Bronchial epithelial cell (primary cell): Measurements from ENCODE around the gene ANO6. TPM values are rescaled to one million over a fixed set of nuclear protein-coding genes. Genes with fewer than 3 reads are reported as not detected.

Source experiments
- DNase-seq: peaks from one replicate; pipeline ENCODE4 v3.0.0-alpha.2; 2010; ENCODE audit warnings: low read depth
- FAIRE-seq: peaks from 2 replicates; lab custom pipeline; 2011; peaks lifted over from hg19 to GRCh38; lab: Jason Lieb, UNC
- H3K27me3 ChIP-seq: 2 replicates; pipeline ENCODE4 v1.5.1; 2011; ENCODE audit warnings: low read length; ENCODE audit not compliant: control insufficient read depth, insufficient read depth
- H3K36me3 ChIP-seq: 2 replicates; pipeline ENCODE4 v1.5.1; 2011; ENCODE audit warnings: low read length; ENCODE audit not compliant: control insufficient read depth, insufficient read depth
- H3K4me3 ChIP-seq: 2 replicates; pipeline ENCODE4 v1.5.1; 2011; ENCODE audit warnings: mild to moderate bottlenecking, low read depth, low read length, control low read depth
- total RNA-seq: library from RNA; depleted of rRNA; stranded (reverse); fragments of >200 nt; gene quantifications from 2 replicates; pipeline ENCODE4 v1.2.1, GENCODE V29; 2014
- TF ChIP-seq, protein P1 (sequence below): IDR thresholded peaks from 2 replicates; pipeline ENCODE4 v1.5.1; 2011; ENCODE audit warnings: mild to moderate bottlenecking, moderate library complexity, low read length, control low read depth, inconsistent platforms; ENCODE audit not compliant: insufficient read depth, severe bottlenecking

The ANO6 gene
- total RNA-seq, 1 donor from 2014 or later = 23.2 TPM

DNA sequence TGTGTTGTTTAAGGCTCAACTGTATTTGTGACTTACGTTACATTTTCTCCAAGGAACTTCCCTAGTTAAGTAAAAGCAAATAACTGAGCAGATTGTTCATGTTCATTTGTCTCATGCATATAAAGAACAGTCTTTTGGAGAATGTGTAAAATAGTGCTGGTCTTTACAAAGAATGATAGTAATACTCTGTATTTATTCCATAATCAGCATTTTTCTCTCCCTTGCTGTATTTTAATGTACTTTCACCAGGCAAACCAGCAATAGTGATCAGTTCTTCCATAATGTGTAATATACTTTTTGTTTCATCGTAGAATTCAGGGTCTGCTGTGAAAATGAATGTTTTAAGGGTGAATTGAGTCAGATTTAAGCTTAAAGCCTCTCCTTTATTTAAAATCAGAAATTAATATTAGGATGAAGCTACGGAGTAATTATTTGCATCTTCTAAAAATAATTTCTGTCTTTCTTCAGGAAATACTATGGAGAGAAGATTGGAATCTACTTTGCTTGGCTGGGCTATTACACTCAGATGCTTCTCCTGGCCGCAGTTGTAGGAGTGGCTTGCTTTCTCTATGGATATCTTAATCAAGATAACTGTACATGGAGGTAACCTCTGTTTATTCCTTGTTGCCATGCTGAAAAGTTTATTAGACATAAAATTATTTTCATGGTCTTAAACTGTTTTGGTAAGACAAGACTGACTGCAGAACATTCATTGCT is 141.1 kb downstream of the ANO6 start:
- H3K27me3 ChIP-seq = no peaks in the 10 kb centered on the region
- no peak overlapping the region for H3K4me3 ChIP-seq
- H3K36me3 ChIP-seq = peaks cover 2% of the 10 kb centered on the region
- TF ChIP-seq, protein P1, sequence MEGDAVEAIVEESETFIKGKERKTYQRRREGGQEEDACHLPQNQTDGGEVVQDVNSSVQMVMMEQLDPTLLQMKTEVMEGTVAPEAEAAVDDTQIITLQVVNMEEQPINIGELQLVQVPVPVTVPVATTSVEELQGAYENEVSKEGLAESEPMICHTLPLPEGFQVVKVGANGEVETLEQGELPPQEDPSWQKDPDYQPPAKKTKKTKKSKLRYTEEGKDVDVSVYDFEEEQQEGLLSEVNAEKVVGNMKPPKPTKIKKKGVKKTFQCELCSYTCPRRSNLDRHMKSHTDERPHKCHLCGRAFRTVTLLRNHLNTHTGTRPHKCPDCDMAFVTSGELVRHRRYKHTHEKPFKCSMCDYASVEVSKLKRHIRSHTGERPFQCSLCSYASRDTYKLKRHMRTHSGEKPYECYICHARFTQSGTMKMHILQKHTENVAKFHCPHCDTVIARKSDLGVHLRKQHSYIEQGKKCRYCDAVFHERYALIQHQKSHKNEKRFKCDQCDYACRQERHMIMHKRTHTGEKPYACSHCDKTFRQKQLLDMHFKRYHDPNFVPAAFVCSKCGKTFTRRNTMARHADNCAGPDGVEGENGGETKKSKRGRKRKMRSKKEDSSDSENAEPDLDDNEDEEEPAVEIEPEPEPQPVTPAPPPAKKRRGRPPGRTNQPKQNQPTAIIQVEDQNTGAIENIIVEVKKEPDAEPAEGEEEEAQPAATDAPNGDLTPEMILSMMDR = no peak
- FAIRE-seq (no peak), DNase-seq (no peak)

- TF ChIP-seq, protein P1 = no peak
- H3K27me3 ChIP-seq = no peaks in the 10 kb centered on the region
- FAIRE-seq (no peak), DNase-seq (no peak)
- H3K4me3 ChIP-seq = no peak overlapping the region
- H3K36me3 ChIP-seq = peaks cover 2% of the 10 kb centered on the region
Observed at GRCh38 chr12:45357539-45358417, 141.9 kb downstream of the ANO6 start.

DNA sequence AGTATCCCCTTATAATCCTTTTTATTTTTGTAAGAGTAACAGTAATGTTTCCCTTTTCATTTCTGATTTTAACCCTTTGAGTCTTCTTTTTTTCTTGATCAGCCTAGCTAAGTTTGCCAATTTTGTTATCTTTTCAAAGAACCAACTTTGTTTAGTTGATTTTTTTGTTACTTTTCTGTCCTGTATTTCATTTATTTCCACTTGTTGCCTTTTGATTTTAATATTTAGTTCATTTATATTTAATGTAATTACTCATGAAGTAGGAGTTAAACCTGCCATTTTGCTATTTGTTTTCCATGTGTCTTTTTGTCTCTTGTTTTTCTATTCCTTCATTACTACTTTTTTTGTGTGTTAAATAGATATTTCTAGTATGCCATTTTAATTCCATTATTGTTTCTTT is 146.4 kb downstream of the ANO6 start:
- TF ChIP-seq, protein P1 = no peak
- DNase-seq (no peak), FAIRE-seq (no peak)
- no peaks in the 10 kb centered on the region for H3K27me3 ChIP-seq
- no peak overlapping the region for H3K4me3 ChIP-seq
- H3K36me3 ChIP-seq = no peaks in the 10 kb centered on the region

DNA sequence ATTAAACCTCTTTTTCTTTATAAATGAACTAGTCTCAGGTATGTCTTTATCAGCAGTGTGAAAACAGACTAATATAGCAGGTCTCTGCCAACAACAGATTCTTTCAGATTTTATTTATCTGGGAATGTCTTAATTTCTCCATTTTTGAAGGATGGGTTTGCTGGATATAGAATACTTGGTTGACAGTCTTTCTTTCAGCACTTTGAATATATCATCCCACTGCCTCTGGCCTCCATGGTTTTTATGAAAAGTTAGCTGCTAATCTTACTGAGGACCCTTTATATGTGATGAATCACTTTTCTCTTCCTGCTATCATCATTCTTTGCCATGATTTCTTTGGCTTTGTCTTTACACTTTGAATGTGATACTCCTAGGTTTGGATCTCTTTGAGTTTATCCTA is 148.0 kb downstream of the ANO6 start:
- DNase-seq = no peak
- no peak for FAIRE-seq
- Histone ChIP-seq H3K36me3 (peaks cover 2% of the 10 kb centered on the region), H3K4me3 (no peak overlapping the region), H3K27me3 (no peaks in the 10 kb centered on the region)
- TF ChIP-seq, protein P1 = no peak

DNA sequence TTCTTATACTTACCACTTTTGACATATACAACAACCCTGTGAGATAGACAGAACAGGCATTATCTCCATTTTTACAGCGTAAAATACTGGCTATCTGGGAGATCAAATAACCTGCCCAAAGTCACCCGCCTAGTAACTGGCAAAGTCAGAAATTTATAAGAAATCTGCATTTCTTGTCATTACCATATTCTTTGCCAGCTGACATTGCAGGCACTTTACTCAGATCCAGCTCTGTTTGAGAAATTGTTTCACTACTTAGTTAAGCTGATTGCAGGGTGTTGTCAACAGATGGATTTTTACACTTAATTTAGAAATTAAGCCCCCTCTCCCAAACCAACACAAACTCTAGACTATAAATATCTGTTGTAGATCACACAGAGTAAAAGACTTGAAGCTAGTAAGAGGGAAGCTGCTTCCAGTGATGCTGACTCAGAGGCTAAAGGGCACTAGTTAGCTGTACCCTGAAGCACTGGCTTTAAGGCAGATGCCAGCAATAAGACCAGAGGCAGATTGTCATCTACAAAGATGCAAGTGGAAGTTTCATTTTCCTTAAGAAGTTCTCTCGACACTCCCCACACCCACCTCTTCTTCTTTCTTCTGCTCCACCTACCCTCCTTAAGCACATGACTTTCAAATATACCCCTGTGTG is 153.1 kb downstream of the ANO6 start:
- TF ChIP-seq, protein P1 = no peak
- Histone ChIP-seq H3K27me3 (no peaks in the 10 kb centered on the region), H3K4me3 (no peak overlapping the region), H3K36me3 (peaks cover 5% of the 10 kb centered on the region)
- DNase-seq = no peak
- no peak for FAIRE-seq
